NCI-H748 (cell line): ENCODE data around the gene NFATC1.
"Not testable (repeated sequence)": the region's sequence is repeated elsewhere in the genome, so short reads cannot be mapped to it uniquely, and the experiment has no call there.

Experiments
- DNase-seq: peaks from one replicate; lab custom pipeline; 2025; ENCODE audit not compliant: unreplicated experiment; lab: John Stamatoyannopoulos, UW

NFATC1 gene

DNA sequence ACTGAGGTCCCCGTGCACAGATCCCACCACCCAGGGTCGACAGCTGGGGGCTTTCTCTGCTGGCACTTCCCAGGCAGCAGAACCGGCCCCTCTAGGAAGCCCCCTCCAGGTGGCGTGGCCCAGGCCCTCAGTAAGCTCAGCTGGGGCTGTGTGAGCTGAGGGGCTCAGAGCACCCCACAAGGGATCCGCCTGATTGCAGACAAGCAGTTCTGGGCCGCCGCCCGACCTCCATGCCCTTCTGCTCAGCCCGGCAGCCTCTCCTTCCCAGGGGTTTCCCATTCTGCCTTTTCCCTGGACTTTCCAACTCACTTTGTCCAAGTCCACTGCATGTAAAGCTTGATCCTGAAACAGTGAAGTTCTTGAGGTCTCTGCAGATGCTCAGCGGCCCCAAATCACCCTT, 76.4 kb downstream of the NFATC1 start:
- no peak for DNase-seq

- DNase-seq = no peak
Observed at GRCh38 chr18:79472946-79473345, 77.2 kb downstream of the NFATC1 start.

DNA sequence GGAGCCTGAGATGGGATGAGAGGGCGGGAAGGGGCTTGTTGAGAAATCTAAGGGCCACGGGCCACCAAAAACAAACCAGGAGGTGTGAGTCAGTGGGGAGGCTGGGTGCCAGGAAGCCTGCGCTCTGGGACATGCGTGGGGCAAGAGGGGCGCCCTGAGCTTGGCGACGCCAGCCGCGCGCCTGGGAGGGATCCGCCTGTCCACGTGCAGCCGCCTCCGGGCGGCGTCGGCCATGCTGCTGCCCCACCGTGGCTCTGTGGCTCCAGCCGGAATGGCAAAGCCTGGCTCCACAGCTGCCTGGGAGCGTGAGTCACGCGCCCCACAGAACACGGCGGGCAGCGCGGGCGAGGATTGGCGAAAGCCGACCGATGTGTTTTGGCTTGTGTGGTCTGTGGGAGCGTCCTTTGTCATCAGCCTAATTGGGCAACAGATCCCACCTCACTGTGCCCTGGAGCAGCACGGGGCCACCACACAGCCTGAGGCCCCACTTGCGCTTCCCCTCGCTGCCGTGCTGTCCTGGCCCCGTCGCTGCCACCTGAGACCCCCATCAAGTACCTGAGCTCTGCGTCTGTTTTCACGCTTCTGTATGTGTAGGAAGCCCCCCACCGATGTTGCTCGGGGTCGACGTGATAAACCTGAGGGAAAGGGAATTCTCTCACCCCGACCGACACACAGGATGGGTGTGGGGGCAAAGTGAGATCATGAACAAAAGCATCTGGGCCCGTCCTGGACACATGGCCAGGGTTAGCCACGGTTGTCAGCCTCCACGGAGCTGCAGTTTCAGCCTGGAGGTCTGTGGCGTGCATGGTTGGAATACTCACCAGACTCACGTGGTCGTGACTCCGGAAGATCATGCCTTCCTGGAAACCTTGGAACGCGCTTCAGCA, 80.5 kb downstream of the NFATC1 start:
- DNase-seq = no peak

DNA sequence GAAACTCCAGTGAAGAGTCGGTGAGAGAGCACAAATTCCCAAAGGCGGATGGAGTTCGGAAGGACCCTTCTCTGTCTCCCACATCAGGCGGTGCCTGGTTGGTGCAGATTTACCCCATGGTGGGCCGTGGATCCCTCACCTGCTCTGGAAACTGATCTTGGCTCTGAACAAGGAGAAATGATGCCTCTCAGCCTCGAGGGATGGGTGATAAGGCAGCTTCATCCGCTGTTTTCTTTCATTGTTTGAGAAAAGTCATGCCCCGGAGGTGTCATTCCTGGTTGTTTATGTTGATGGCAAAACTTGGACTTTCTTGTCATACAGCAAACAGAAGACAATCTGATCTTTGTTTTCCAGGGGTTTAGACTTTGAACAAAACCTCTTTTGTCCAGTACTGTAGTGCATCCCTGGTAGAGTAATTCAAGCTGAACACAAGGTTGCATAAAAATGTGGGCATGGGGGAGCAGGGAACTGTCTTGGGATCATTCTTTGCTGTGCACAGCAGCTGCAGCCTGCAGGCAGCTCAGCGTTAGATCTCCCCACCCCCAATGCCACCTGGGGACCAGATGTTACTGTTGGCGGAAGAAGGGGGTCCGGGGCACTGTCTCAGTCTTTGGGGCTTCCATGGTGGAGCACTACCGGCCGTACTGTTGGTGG, 81.3 kb downstream of the NFATC1 start:
- DNase-seq = no peak

DNA sequence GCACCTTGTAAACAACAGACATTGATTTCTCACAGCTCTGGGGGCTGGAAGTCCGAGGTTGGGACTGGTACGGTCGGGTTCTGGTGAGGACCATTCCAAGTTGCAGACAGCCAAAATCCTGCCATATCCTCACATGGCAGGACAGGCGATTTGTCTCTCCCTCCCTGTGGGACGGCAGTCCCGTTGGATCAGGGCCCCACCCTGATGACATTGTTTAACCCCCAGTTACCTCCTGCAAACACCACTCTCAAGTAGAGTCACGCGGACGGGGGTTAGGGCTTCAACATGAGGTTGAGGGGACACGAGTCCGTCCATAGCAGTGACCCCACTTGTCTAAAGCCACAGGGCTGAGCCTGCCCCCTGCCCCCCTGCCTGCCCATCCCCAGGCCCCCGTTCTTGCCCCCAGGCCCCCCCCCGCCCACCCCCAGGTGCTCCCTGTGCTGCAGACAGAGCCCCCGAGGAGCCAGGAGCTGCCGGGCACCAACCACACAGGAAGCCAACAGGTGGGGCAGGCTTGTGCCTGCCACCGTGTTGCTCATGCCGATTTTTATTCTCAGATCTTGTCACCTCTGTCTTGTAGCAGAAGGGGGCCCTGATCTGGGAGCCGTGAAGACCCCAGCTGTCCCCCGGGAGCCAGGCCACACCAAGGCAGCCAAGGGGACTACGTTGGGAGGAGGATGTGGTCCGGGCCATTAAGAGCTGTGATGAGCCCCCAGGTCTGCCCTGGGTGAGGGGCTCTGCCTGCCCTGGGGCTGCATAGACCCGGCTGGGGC, 82.2 kb downstream of the NFATC1 start:
- no peak for DNase-seq

DNA sequence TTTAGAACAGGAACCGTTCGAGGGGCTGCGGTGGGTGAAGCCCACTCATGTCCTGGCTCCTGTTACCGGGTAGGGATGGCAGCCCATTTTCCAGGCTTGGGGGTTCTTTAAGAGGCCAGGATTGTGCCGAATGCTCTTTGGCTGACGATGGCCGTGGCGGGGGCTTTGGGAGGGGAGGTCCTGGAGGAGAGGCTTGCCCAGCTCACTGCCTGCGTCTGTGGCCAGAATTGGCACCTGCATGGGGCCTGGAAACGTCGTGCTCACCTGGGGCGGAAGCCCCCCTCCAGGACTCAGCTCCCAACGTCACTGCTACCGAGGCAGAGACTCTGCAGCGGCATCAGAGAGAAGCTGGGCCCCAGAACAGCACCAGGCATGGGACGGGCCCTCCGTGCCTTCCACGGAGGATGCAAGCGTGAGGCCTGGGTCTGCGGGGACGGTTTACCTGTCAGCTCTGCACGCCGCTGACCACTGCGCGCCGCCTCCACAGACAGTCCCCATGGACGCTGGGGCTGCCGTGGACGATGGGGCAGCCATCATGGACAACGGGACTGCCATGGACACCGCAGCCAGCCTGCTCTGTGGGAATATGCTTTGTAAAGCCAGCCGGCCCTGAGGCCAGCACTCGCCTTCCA, 82.9 kb downstream of the NFATC1 start:
- DNase-seq = no peak

DNA sequence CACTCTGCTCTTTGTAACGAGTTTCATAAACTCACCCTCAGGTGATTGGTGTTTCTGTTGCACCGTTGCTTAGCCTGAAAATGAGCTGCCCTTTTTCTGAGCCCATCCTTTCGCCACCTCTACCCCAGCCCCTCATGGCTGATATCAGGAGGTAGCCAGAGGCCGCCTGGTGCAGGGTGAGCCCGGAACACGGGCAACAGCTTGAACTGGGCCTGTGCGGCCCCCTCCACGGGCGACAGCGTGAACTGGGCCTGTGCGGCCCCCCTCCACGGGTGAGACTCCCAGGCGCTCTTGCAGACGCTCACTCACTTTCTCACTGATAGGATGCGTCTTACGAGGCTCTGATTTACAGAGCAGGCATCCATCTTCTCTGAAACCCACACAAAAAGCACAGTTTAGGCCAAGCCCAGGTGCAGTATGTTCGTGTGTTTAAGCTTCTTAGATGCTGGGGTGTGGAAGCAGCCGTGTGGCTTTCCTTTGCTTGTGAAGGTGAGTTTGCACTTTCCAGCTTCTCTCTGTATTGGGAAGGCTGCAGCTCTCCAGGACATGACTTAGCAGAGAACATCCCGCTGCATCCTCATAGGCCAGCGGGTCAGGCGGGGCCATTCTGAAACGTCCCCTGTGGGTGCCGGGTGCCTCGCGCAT, 83.5 kb downstream of the NFATC1 start:
- no peak for DNase-seq

- DNase-seq = no peak
Observed at GRCh38 chr18:79479761-79480161, 84.0 kb downstream of the NFATC1 start.

DNA sequence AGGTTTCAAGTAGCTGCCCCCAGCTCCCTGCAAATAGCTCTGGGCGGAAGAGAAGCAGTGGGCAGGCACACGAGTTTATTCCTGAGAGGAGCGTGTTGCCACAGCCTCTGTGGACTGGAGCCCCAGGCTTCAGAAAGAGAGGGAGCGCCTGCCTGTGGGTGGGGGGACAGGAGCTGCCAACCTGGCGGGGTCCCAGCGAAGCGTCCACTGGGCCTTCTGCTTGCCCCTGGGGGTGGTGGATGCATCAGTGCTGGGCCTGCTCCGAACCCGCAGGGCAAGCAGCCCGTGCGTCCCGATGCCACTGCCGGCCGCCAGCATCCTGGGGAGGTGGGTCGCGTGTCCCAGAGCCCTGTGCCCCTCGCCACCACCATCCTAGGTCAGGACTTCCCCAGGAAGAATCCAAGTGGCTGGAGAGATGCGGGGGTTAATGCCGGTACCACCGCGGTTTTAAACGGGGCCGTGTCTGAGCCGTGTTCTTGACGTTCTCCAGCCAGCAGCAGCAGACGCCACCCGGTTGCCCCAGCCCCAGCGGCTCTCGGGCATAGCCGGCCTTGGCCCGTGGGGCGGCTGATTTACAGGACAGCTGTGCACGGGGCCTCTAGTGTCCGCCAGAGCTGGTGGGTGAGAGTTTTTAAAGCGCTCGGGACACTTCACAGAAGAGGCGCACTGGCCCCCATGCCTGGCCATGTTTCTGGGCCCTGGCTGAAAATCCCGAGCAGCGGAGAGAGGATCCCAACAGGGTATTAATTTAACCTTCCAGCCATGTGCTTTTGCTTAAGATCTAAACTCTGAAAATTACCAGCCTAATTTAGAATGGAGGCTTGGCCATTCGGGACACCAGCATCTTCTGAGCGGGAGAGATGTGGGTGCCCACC, 84.7 kb downstream of the NFATC1 start:
- no peak for DNase-seq

GRCh38 chr18:79481046-79481790, 85.5 kb downstream of the NFATC1 start:
- no peak for DNase-seq

DNA sequence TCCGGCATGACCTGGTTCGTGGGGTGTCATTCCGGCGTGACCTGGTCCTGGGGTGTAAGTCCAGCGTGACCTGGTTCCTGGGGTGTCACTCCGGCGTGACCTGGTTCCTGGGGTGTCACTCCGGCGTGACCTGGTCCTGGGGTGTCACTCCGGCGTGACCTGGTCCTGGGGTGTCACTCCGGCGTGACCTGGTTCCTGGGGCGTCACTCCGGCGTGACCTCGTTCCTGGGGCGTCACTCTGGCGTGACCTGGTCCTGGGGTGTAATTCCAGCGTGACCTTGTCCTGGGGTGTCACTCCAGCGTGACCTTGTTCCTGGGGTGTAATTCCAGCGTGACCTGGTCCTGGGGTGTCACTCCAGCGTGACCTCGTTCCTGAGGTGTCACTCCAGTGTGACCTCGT, 87.7 kb downstream of the NFATC1 start:
- not testable (repeated sequence) for DNase-seq

DNA sequence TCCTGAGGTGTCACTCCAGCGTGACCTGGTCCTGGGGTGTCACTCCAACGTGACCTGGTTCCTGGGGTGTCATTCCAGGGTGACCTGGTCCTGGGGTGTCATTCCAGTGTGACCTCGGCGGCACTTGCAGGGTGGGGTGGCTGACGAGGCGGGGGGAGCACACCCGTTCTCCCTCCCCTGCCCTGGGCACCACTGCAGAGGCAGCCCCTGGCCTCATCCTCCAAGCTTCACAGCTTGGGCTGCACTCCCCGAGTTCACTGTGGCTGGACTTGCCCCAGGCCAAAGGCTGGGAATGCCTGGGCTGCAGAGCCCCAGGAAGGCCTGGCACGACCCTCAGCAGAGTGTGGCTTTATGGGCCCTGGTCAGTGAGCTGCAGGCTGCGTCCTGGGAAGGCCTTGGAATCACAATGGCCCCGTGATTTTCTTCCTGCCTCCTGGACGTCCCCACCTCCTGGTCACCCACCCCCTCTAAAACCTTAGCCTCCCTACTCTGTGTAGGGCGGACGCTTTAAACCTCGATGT, 88.3 kb downstream of the NFATC1 start:
- no peak for DNase-seq

DNA sequence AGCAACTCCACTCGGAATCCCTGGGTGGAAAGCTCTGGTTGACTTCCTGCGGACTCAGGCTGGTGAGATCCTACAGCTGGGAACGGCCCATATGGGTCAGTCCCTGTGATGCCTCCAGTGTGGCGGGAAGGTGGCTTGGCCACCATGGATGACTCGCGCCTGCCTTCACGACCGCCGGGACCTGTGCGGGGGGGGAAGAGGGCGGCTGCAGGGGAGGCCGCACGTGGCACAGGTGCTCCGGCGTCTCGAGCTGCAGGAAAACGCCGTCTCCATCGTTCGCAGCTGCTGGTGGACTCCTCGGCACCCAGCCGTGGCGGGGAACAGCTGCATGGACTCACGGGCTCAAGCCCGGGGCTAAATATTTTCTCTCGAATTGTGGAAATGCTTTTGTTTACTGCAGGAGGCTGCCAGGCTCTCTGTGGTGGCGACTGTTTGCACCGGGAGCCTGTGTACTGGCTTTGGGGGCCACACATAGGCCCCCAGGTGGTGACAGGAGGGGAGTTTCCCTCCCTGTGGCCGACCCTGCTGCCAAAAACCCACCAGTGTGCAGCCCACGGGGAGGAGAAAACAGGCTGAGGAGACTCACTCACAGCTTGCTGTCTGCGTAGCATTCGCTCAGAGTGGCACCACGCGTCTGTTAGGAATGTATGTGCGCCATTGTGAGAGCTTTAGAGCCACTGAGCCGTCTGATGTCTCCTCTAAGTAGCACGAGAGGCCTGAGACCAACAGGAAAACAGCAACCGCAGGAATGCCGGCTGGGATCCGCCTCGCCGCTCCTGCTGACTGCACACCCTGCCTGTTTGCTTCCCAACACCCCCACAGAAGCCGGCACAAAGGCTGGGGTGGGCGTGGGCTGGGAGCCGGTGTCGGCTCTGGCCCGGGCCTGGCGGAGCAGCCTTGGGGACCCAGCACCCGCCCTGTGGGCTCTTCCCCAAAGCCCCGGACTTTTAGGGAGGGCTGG, 89.2 kb downstream of the NFATC1 start:
- DNase-seq = no peak

GRCh38 chr18:79485788-79486355, 90.1 kb downstream of the NFATC1 start:
- no peak for DNase-seq

GRCh38 chr18:79486356-79487182, 90.8 kb downstream of the NFATC1 start:
- DNase-seq = no peak

- DNase-seq = no peak
Observed at GRCh38 chr18:79487183-79487800, 91.6 kb downstream of the NFATC1 start.
